DND-41 (cell line): ENCODE data around the gene PLAA.

ENCODE experiments used
- ATAC-seq: fragments of 200-7000 bp; cut with Tn5 transposase; 3 replicates; pipeline ENCODE4 v1.9.1; 2021; ENCODE audit warnings: low read depth; ENCODE audit not compliant: insufficient read depth
- DNase-seq: peaks from one replicate; pipeline ENCODE4 v3.0.0-alpha.2; 2020
- H2AFZ ChIP-seq: 2 replicates; pipeline ENCODE4 v1.6.0; 2012; ENCODE audit warnings: low read depth, low read length
- H3K27ac ChIP-seq: 2 replicates; pipeline ENCODE4 v1.5.1; 2012; ENCODE audit warnings: low read length, inconsistent platforms
- H3K27me3 ChIP-seq: fragments of 200-600 bp; sonication (generic); 2 replicates; pipeline ENCODE4 v1.6.0; 2012; ENCODE audit warnings: low read length, mild to moderate bottlenecking, inconsistent platforms; ENCODE audit not compliant: insufficient read depth, poor library complexity
- H3K36me3 ChIP-seq: 2 replicates; pipeline ENCODE4 v1.5.1; 2012; ENCODE audit warnings: low read length, inconsistent platforms; ENCODE audit not compliant: insufficient read depth
- H3K4me1 ChIP-seq: 2 replicates; pipeline ENCODE4 v1.5.1; 2012; ENCODE audit warnings: mild to moderate bottlenecking, low read length; ENCODE audit not compliant: insufficient read depth
- H3K4me2 ChIP-seq: 2 replicates; pipeline ENCODE4 v1.6.0; 2012; ENCODE audit warnings: mild to moderate bottlenecking, moderate library complexity, low read length, inconsistent platforms; ENCODE audit not compliant: insufficient read depth
- H3K4me3 ChIP-seq, 2 experiments: fragments of 200-600 bp in 1 of 2; shearing (Covaris generic) in 1 of 2; 2 replicates each; pipeline ENCODE4 v1.5.1; 2012 to 2016; ENCODE audit warnings: inconsistent platforms in 2 of 2, low read length in 2 of 2, mild to moderate bottlenecking in 2 of 2, low read depth in 1 of 2, moderate library complexity in 1 of 2
- H3K79me2 ChIP-seq: 2 replicates; pipeline ENCODE4 v1.6.0; 2012; ENCODE audit warnings: low read length, inconsistent platforms; ENCODE audit not compliant: insufficient read depth
- H3K9ac ChIP-seq: 2 replicates; pipeline ENCODE4 v1.6.0; 2012; ENCODE audit warnings: low read depth, mild to moderate bottlenecking, inconsistent platforms, low read length, moderate library complexity
- H3K9me3 ChIP-seq: 2 replicates; pipeline ENCODE4 v1.5.1; 2012; ENCODE audit warnings: low read length, moderate library complexity, mild to moderate bottlenecking, inconsistent platforms; ENCODE audit not compliant: insufficient read depth, severe bottlenecking
- H4K20me1 ChIP-seq: 2 replicates; pipeline ENCODE4 v1.6.0; 2012; ENCODE audit warnings: low read length; ENCODE audit not compliant: insufficient read depth
- EZH2 ChIP-seq: IDR thresholded peaks from 3 replicates; pipeline ENCODE4 v1.6.1; 2012; ENCODE audit warnings: borderline replicate concordance, low read depth, mild to moderate bottlenecking, moderate library complexity, low read length, inconsistent platforms; ENCODE audit not compliant: severe bottlenecking
- TF ChIP-seq, protein P1 (sequence below): IDR thresholded peaks from 2 replicates; pipeline ENCODE4 v1.5.1; 2012; ENCODE audit warnings: borderline replicate concordance, low read length, moderate library complexity, mild to moderate bottlenecking; ENCODE audit not compliant: poor library complexity, severe bottlenecking; ENCODE audit errors: extremely low read depth

PLAA gene

DNA sequence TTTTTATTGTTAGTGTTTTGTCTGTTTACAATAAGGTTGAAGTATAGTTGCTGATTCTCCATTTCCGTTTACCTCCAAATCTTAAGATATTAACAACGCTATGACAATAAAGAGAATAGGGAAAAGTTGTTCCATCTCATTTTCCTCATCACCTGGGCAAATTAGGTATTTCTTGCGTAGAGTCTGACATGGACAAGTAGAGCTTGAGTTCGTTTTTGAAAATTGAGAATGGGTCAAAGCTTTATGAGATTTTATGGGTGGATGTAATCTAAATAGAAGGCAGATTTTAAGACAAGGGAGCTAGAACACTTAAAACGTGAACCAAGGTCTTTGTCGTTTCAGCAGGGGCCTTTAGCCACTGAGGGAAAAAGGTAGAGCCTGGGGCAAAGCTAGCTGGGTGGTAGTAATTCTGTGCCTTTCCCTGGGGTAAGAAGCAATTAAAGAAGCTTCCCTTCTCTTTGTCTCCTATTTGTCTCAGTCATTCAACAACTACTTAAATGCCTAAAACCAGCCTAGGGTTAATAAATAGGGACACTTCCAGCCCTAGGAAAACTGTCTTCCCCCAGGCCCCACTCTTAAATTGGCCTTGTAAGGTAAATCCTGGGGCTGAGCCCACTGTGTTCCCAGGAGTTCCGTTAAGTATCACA is 53.9 kb downstream of the PLAA start:
- H3K27me3 ChIP-seq: no peaks in the 10 kb centered on the region
- TF ChIP-seq, protein P1, sequence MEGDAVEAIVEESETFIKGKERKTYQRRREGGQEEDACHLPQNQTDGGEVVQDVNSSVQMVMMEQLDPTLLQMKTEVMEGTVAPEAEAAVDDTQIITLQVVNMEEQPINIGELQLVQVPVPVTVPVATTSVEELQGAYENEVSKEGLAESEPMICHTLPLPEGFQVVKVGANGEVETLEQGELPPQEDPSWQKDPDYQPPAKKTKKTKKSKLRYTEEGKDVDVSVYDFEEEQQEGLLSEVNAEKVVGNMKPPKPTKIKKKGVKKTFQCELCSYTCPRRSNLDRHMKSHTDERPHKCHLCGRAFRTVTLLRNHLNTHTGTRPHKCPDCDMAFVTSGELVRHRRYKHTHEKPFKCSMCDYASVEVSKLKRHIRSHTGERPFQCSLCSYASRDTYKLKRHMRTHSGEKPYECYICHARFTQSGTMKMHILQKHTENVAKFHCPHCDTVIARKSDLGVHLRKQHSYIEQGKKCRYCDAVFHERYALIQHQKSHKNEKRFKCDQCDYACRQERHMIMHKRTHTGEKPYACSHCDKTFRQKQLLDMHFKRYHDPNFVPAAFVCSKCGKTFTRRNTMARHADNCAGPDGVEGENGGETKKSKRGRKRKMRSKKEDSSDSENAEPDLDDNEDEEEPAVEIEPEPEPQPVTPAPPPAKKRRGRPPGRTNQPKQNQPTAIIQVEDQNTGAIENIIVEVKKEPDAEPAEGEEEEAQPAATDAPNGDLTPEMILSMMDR: no peak
- no peak for TF ChIP-seq EZH2
- peak overlapping the region; percentile 66 for H3K4me2 ChIP-seq
- no peaks in the 10 kb centered on the region for H3K9me3 ChIP-seq
- H3K9ac ChIP-seq: peak overlapping the region; percentile 98
- peaks cover 5% of the 10 kb centered on the region; the same call in 1 of the 2 replicates for H4K20me1 ChIP-seq
- H3K79me2 ChIP-seq: peaks cover 41% of the 10 kb centered on the region
- H3K27ac ChIP-seq: peak overlapping the region; percentile 99
- ATAC-seq: no peak
- peaks cover 34% of the 10 kb centered on the region for H3K4me1 ChIP-seq
- peak overlapping the region; percentile 98 for H2AFZ ChIP-seq
- H3K36me3 ChIP-seq: peaks cover 4% of the 10 kb centered on the region; the same call in 1 of the 2 replicates
- no peak for DNase-seq
- H3K4me3 ChIP-seq: peak overlapping the region; percentile 67 to 96

DNA sequence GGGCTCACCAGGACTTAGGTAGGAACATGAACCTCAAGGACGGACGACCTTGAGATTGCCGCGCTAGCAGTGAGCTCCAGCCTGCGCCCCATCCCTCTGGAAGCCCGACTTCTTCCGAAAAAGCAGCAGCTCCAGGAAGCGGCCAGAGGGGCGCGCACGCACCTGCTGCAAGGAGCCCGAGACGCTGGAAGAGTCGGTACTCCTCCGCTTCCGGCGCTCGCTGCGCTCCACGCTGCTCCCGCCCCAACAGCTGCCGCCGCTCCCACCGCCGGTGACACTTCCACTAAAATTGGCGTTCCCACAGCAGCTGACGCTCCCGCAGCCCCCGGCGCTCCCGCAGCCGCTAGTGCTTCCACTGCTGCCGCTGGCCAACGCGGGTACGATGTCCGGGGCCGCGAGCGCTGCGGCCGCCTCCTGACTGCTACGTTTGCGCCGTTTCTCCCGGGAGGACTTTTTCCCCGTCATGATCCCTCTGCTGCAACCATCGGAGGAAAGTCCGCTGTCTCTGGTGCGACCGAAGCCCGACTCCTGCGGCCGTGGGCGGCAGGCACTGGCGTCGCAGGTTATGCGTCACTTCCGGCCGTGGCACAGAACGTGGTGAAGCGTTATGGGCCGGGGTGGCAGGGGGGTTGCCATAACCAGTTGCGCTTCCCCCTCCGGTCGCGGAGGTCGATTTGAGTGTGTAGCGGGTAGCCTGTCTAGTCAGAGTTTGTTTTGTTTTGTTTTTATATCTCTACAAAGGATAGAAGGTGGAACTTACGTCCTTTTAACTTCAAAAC is 54.6 kb downstream of the PLAA start, which contains the start of gene CAAP1:
CAAP1 (minus strand) TSS at position 552 of the 779 bp plus-strand sequence; CDS start at position 465, 87 bp downstream.
- Histone ChIP-seq H3K27ac (peak within 1 kb of the TSS; percentile 99), H3K27me3 (no peaks in the 10 kb centered on the region), H3K9me3 (no peaks in the 10 kb centered on the region), H2AFZ (peak within 1 kb of the TSS; percentile 98), H3K4me3 (peak within 1 kb of the TSS; percentile 67 to 96), H3K79me2 (peaks cover 48% of the 10 kb centered on the region), H3K4me1 (peaks cover 34% of the 10 kb centered on the region), H3K36me3 (peaks cover 7% of the 10 kb centered on the region; the same call in 1 of the 2 replicates), H3K9ac (peak within 1 kb of the TSS; percentile 98), H3K4me2 (peak within 1 kb of the TSS; percentile 66), H4K20me1 (peaks cover 9% of the 10 kb centered on the region; the same call in 1 of the 2 replicates)
- peak; percentile 91 for ATAC-seq
- no peak for TF ChIP-seq EZH2
- TF ChIP-seq, protein P1: peak; percentile 60
- peak; percentile 91 for DNase-seq

DNA sequence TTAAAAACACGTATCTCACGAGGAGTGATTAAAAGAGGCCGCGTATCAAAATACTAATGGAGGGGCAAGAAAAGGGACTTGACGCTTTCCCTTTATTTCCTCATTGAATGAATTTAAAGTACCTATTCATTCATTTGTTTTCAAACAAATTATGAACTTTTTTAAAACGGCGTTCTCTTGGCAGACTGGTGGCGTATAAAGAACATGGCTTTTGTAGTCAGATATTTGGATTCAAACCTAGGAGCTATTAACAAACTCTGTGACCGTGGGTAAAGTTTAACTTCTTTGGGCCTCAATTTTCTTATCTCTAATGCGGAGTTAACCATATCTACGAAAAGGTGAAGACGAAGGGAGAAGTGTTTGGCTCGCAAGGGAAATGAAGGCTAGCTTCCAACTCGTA is 55.3 kb downstream of the PLAA start:
- no peaks in the 10 kb centered on the region for H3K27me3 ChIP-seq
- H3K9me3 ChIP-seq: no peaks in the 10 kb centered on the region
- peaks cover 34% of the 10 kb centered on the region for H3K4me1 ChIP-seq
- H3K79me2 ChIP-seq: peaks cover 54% of the 10 kb centered on the region
- DNase-seq (no peak), ATAC-seq (no peak)
- H3K27ac ChIP-seq: peak overlapping the region; percentile 99
- peak overlapping the region; percentile 98 for H3K9ac ChIP-seq
- H3K36me3 ChIP-seq: peaks cover 12% of the 10 kb centered on the region
- H3K4me2 ChIP-seq: peak overlapping the region; percentile 66
- H2AFZ ChIP-seq: peak overlapping the region; percentile 98
- H3K4me3 ChIP-seq: peak overlapping the region; percentile 67 to 96
- H4K20me1 ChIP-seq: peaks cover 9% of the 10 kb centered on the region; the same call in 1 of the 2 replicates
- TF ChIP-seq, protein P1: no peak
- no peak for TF ChIP-seq EZH2
